ENCODE results near the gene EEFSEC.
"Not testable (repeated sequence)": the region's sequence is repeated elsewhere in the genome, so short reads cannot be mapped to it uniquely, and the experiment has no call there.

DNA sequence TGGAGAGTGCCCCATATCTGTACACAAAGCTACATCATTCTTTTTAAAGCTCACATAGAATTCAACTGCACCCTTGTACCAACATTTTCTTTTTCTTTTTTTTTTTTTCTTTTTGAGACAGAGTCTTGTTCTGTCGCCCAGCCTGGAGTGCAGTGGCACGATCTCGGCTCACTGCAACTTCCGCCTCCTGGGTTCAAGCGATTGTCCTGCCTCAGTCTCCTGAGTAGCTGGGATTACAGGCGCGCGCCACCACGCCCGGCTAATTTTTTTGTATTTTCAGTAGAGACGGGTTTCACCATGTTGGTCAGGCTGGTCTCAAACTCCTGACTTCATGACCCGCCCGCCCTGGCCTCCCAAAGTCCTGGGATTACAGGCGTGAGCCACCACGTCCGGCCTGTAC lies 1.1 kb downstream of the EEFSEC start:
- TF ChIP-seq, protein P1, sequence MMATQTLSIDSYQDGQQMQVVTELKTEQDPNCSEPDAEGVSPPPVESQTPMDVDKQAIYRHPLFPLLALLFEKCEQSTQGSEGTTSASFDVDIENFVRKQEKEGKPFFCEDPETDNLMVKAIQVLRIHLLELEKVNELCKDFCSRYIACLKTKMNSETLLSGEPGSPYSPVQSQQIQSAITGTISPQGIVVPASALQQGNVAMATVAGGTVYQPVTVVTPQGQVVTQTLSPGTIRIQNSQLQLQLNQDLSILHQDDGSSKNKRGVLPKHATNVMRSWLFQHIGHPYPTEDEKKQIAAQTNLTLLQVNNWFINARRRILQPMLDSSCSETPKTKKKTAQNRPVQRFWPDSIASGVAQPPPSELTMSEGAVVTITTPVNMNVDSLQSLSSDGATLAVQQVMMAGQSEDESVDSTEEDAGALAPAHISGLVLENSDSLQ (IDR thresholded peaks at IDR 0.05): not testable (repeated sequence)
- not testable (repeated sequence) for TF ChIP-seq ARNT (IDR thresholded peaks at IDR 0.05); SP1 (IDR thresholded peaks at IDR 0.05); ELF4 (IDR thresholded peaks at IDR 0.05); FOXM1 (IDR thresholded peaks at IDR 0.05; ENCODE audit: borderline replicate concordance); FOXK2 (IDR thresholded peaks at IDR 0.05); BHLHE40 (IDR thresholded peaks at IDR 0.05; ENCODE audit: borderline replicate concordance); SUZ12 (IDR thresholded peaks at IDR 0.05); CTBP1 (IDR thresholded peaks at IDR 0.05; ENCODE audit: borderline replicate concordance); NFRKB (IDR thresholded peaks at IDR 0.05); ZNF384 (IDR thresholded peaks at IDR 0.05); LEF1 (IDR thresholded peaks at IDR 0.05; ENCODE audit: borderline replicate concordance); TARDBP (IDR thresholded peaks at IDR 0.05)

Data from HEK293T (cell line).